Spleen (tissue), 11 donors: ENCODE data around the gene PLEKHG1. TPM values are rescaled to one million over a fixed set of nuclear protein-coding genes. Genes with fewer than 3 reads are reported as not detected.
A peak's percentile ranks its signal among the peaks of the same experiment; 100 is the strongest.

Source experiments
- DNase-seq: peaks from one replicate; pipeline ENCODE4 v3.0.0-alpha.2; 2020
- H3K27ac ChIP-seq, 8 donors: fragments of 200-600 bp; sonication (generic) in 7 of 8; 1 replicate in 4 of 8; 2 replicates in 4 of 8; pipeline versions ENCODE4 v1.5.0 to v1.8.0; 2016 to 2021; ENCODE audit warnings: inconsistent platforms in 4 of 8, mild to moderate bottlenecking in 4 of 8, moderate library complexity in 1 of 8
- H3K27me3 ChIP-seq, 7 donors: fragments of 200-600 bp; sonication (generic) in 6 of 7; replicated peaks in 1 of 7; 1 replicate in 4 of 7; 2 replicates in 3 of 7; pipeline versions ENCODE4 v1.5.0 to v1.8.0; 2016 to 2021; ENCODE audit warnings: inconsistent platforms in 3 of 7, mild to moderate bottlenecking in 1 of 7
- H3K36me3 ChIP-seq, 6 donors: fragments of 200-600 bp; sonication (generic) in 5 of 6; 1 replicate in 4 of 6; 2 replicates in 2 of 6; pipeline versions ENCODE4 v1.5.0 to v1.8.0; 2016 to 2021; ENCODE audit warnings: inconsistent platforms in 2 of 6
- H3K4me1 ChIP-seq, 6 donors: fragments of 200-600 bp; sonication (generic) in 5 of 6; 1 replicate in 3 of 6; 2 replicates in 3 of 6; pipeline versions ENCODE4 v1.5.0 to v1.8.0; 2016 to 2021; ENCODE audit warnings: inconsistent platforms in 3 of 6
- H3K4me3 ChIP-seq, 8 donors: fragments of 200-600 bp; sonication (generic) in 7 of 8; 1 replicate in 4 of 8; 2 replicates in 4 of 8; pipeline versions ENCODE4 v1.5.0 to v1.8.0; 2016 to 2021; ENCODE audit warnings: inconsistent platforms in 4 of 8, mild to moderate bottlenecking in 4 of 8, moderate library complexity in 2 of 8
- H3K9me3 ChIP-seq, 8 donors: fragments of 200-600 bp; sonication (generic) in 7 of 8; 1 replicate in 4 of 8; 2 replicates in 4 of 8; pipeline versions ENCODE4 v1.5.0 to v1.8.0; 2016 to 2021; ENCODE audit warnings: inconsistent platforms in 4 of 8
- CTCF ChIP-seq, 11 experiments: fragments of 200-600 bp in 7 of 11; fragments of 450-650 bp in 4 of 11; sonication (generic) in 4 of 11; IDR thresholded peaks in 8 of 11; conservative IDR thresholded peaks in 3 of 11; 1 replicate in 7 of 11; 2 replicates in 4 of 11; pipeline versions ENCODE4 v1.4.0 to v1.8.0; 2016 to 2021; ENCODE audit warnings: antibody characterized with exemption in 11 of 11, inconsistent platforms in 4 of 11, mild to moderate bottlenecking in 1 of 11
- POLR2A ChIP-seq, 3 donors: fragments of 450-650 bp; IDR thresholded peaks; one replicate each; pipeline ENCODE4 v1.5.1; 2017; ENCODE audit warnings: antibody characterized with exemption in 3 of 3, mild to moderate bottlenecking in 1 of 3
- POLR2AphosphoS5 ChIP-seq, 3 donors: sonication (generic); formaldehyde crosslinking; IDR thresholded peaks; one replicate each; pipeline ENCODE4 v1.5.1; 2017; ENCODE audit warnings: antibody characterized with exemption in 3 of 3
- WGBS, 5 donors: extraction: QIAGEN DNeasy Blood & Tissue Kit in 3 of 5; methylation state at CpG; one replicate each; pipeline versions ENCODE4 v1.1.5 to v1.1.7; 2013 to 2018; 5-methylcytosine and 5-hydroxymethylcytosine counted together
- intact Hi-C: fragments of 100-400 bp; cut with DNase I; formaldehyde crosslinking; loops from one replicate; pipeline ENCODE4 v1.15.0; 2023; ENCODE audit warnings: low total_unique reads
- polyA plus RNA-seq, 3 donors: library from polyadenylated mRNA; stranded (reverse); fragments of 200-250 nt; gene quantifications; one replicate each; pipeline ENCODE4 v1.2.1, GENCODE V29; 2013
- total RNA-seq, 7 donors: library from RNA; depleted of rRNA in 3 of 7; stranded (reverse); fragments of >200 nt in 3 of 7; fragmentation: NEBNext Ultra II Directional in 4 of 7; extraction: Animal tissue kit (Norgen Biotek cat#: 25700) in 4 of 7; gene quantifications; one replicate each; pipeline versions ENCODE4 v1.1.0 to v1.2.1, GENCODE V29; 2016 to 2021
- donor health status: healthy with polysubstance abuse.
- donor health status: DM: no; HTN: no; CAD: no; lungs with moderate emphysema.
- donor health status: DM: no; HTN: no; CAD: no.
- donor health status: Bipolar disorder and iron deficiency.
- donor health status: healthy.
- donor health status: DM: no; HTN: no; CAD: no.
- donor health status: DM: yes; HTN: yes; CAD: no.

PLEKHG1 gene
- total and polyA plus RNA-seq, 10 donors, result 14.2 to 361 (median 161) TPM

DNA sequence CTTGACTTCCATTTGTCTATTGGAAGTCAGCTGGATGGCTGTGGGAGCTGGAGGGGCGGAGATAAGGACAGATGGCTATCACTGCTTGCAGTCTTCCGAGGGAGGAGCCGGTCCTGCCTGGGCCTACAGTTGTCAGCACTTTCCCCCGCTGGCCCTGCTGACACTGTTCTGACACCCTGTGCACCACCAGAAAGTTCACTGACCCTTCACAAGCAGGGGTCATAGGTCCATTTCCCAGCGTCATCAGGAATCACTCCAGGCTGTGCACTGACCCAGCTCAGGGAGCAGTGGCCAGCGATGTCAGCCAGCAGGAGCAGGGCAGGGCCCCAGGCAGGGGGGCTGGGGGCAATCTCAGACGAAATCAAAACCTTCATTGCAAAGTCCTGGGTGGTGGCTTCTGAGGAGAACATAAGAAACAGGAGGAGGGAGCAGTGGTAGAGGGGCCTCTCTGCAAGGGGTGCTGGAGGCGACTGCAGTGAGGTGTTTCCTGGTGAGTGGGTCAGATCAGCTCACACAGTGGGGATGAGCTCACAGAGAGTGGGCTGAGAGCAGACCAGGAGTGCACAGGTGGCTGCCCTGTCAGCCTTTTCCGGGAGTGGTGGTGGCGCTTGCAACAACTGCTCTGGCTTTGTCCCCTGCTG lies 26.5 kb upstream of the PLEKHG1 start:
- Histone ChIP-seq H3K27me3 (peaks cover 0 to 39% (median 0%) of the 10 kb centered on the region in 7 donors), H3K27ac (peak overlapping the region in 6 of 8 donors; percentile 9 to 66 (median 42)), H3K9me3 (no peaks in the 10 kb centered on the region), H3K36me3 (no peaks in the 10 kb centered on the region), H3K4me3 (no peak overlapping the region), H3K4me1 (peaks cover 9 to 48% (median 20%) of the 10 kb centered on the region in 6 donors)
- 29 to 47% (median 43%) methylated on average over 10 of the region's 10 CpGs for WGBS, 5 donors
- intact Hi-C loops, result no loop called here
- DNase-seq, result peak; percentile 85
- TF ChIP-seq POLR2AphosphoS5 (IDR thresholded peaks at IDR 0.05) (peak; percentile 72 to 82 (median 78)), CTCF (IDR thresholded peaks at IDR 0.05 in 8 of 11, conservative IDR thresholded peaks at IDR 0.05 in 3 of 11) (no peak)

DNA sequence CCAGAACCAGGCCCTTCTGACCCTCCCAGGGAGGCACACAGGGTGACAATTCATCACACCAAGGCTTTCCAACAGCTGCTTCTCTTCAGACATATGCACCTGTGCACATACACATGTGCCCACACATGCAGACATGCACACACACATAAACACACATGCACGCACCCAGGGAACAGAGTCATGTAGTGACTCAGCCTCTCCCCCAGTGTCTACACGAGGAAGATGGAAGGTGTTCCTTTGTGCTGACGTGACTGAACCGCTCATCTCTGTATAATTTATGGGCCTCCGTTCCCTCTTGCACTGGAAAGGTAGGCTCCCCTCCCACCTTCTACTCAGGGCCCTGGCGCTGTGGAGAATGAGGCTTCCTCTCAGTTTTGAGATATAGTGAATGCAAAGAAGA lies 23.8 kb upstream of the PLEKHG1 start:
- Histone ChIP-seq H3K4me1 (peaks cover 9 to 41% (median 20%) of the 10 kb centered on the region in 6 donors), H3K27me3 (peaks cover 0 to 29% (median 0%) of the 10 kb centered on the region in 7 donors), H3K36me3 (no peaks in the 10 kb centered on the region), H3K27ac (no peak overlapping the region), H3K4me3 (no peak overlapping the region), H3K9me3 (no peaks in the 10 kb centered on the region)
- 76 to 89% (median 85%) methylated on average over 6 of the region's 6 CpGs for WGBS, 5 donors
- TF ChIP-seq POLR2A (IDR thresholded peaks at IDR 0.05) (no peak), POLR2AphosphoS5 (IDR thresholded peaks at IDR 0.05) (no peak), CTCF (IDR thresholded peaks at IDR 0.05 in 8 of 11, conservative IDR thresholded peaks at IDR 0.05 in 3 of 11) (no peak)
- intact Hi-C loops, result no loop called here
- DNase-seq, result no peak

- no peaks in the 10 kb centered on the region for H3K9me3 ChIP-seq
- peak overlapping the region in 7 of 8 donors; percentile 1 to 72 (median 22) for H3K27ac ChIP-seq
- H3K36me3 ChIP-seq, result no peaks in the 10 kb centered on the region
- whole genome bisulfite sequencing, 5 donors, result 63 to 72% (median 66%) methylated on average over 15 of the region's 15 CpGs
- no peak for TF ChIP-seq POLR2A (IDR thresholded peaks at IDR 0.05)
- peak; percentile 17 to 72 (median 54) for TF ChIP-seq POLR2AphosphoS5 (IDR thresholded peaks at IDR 0.05)
- intact Hi-C loops, result no loop called here
- DNase-seq, result no peak
- peaks cover 9 to 40% (median 20%) of the 10 kb centered on the region in 6 donors for H3K4me1 ChIP-seq
- no peak overlapping the region for H3K4me3 ChIP-seq
- peaks cover 0 to 27% (median 0%) of the 10 kb centered on the region in 7 donors for H3K27me3 ChIP-seq
These were observed 22.9 kb upstream of the PLEKHG1 start for GRCh38 chr6:150576651-150577226.

- H3K4me3 ChIP-seq, result no peak overlapping the region
- no peaks in the 10 kb centered on the region for H3K9me3 ChIP-seq
- DNase-seq, result no peak
- no peak overlapping the region for H3K27ac ChIP-seq
- H3K36me3 ChIP-seq, result no peaks in the 10 kb centered on the region
- intact Hi-C loops, result no loop called here
- TF ChIP-seq CTCF (IDR thresholded peaks at IDR 0.05 in 8 of 11, conservative IDR thresholded peaks at IDR 0.05 in 3 of 11) (no peak), POLR2AphosphoS5 (IDR thresholded peaks at IDR 0.05) (no peak), POLR2A (IDR thresholded peaks at IDR 0.05) (no peak)
- WGBS, 5 donors, result 93 to 98% (median 96%) methylated on average over 4 of the region's 4 CpGs
- peaks cover 0 to 12% (median 0%) of the 10 kb centered on the region in 7 donors for H3K27me3 ChIP-seq
- H3K4me1 ChIP-seq, result peaks cover 0 to 19% (median 1%) of the 10 kb centered on the region in 6 donors
These were observed 20.1 kb upstream of the PLEKHG1 start for GRCh38 chr6:150579611-150580010.
